Mesenchymal stem cell (in vitro differentiated cells and primary cell): Measurements from ENCODE around the gene C17orf107.

ENCODE experiments used
- DNase-seq: peaks from one replicate; pipeline ENCODE4 v3.0.0-alpha.2; 2013
- H2AFZ ChIP-seq: one replicate; pipeline ENCODE4 v1.6.1; 2013; ENCODE audit warnings: low read depth, mild to moderate bottlenecking, control low read depth, inconsistent platforms, low read length, moderate library complexity
- H2AK5ac ChIP-seq: 2 replicates; pipeline ENCODE4 v1.6.1; 2013; ENCODE audit warnings: low read length, moderate library complexity, mild to moderate bottlenecking, inconsistent platforms; ENCODE audit not compliant: severe bottlenecking
- H2BK120ac ChIP-seq: one replicate; pipeline ENCODE4 v1.6.1; 2013; ENCODE audit warnings: low read depth, mild to moderate bottlenecking, inconsistent platforms, low read length, moderate library complexity
- H2BK12ac ChIP-seq, 2 experiments: one replicate each; pipeline ENCODE4 v1.6.1; 2013; ENCODE audit warnings: inconsistent platforms in 2 of 2, low read length in 2 of 2, mild to moderate bottlenecking in 2 of 2, moderate library complexity in 2 of 2, control low read depth in 1 of 2
- H2BK15ac ChIP-seq: one replicate; pipeline ENCODE4 v1.6.1; 2013; ENCODE audit warnings: mild to moderate bottlenecking, low read depth, inconsistent platforms; ENCODE audit not compliant: poor library complexity, severe bottlenecking
- H2BK5ac ChIP-seq: 2 replicates; pipeline ENCODE4 v1.6.1; 2013; ENCODE audit warnings: low read depth, mild to moderate bottlenecking, low read length, control low read depth, inconsistent platforms; ENCODE audit not compliant: poor library complexity, severe bottlenecking
- H3K14ac ChIP-seq, 2 experiments: one replicate each; pipeline ENCODE4 v1.6.1; 2013; ENCODE audit warnings: inconsistent platforms in 2 of 2, low read length in 2 of 2, control low read depth in 1 of 2, mild to moderate bottlenecking in 1 of 2, moderate library complexity in 1 of 2
- H3K18ac ChIP-seq, 2 experiments: one replicate each; pipeline ENCODE4 v1.6.1; 2013; ENCODE audit warnings: inconsistent platforms in 2 of 2, low read length in 2 of 2, control low read depth in 1 of 2, low read depth in 1 of 2, mild to moderate bottlenecking in 1 of 2
- H3K23ac ChIP-seq, 2 experiments: one replicate each; pipeline ENCODE4 v1.6.1; 2013; ENCODE audit warnings: inconsistent platforms in 2 of 2, low read length in 2 of 2, mild to moderate bottlenecking in 2 of 2, moderate library complexity in 2 of 2, control low read depth in 1 of 2
- H3K27ac ChIP-seq: 2 replicates; pipeline ENCODE4 v1.5.1; 2013; ENCODE audit warnings: mild to moderate bottlenecking, moderate library complexity, low read length, control low read depth, inconsistent platforms; ENCODE audit not compliant: poor library complexity, severe bottlenecking
- H3K27me3 ChIP-seq, 2 experiments: 2 replicates each; pipeline versions ENCODE4 v1.6.1 to v1.7.0; 2013; ENCODE audit warnings: low read length in 2 of 2, mild to moderate bottlenecking in 2 of 2, moderate library complexity in 2 of 2, control low read depth in 1 of 2, inconsistent platforms in 1 of 2; ENCODE audit not compliant: control insufficient read depth in 1 of 2, insufficient read depth in 1 of 2
- H3K36me3 ChIP-seq, 2 experiments: 2 replicates each; pipeline versions ENCODE4 v1.6.1 to v1.7.0; 2013; ENCODE audit warnings: low read length in 2 of 2, control low read depth in 1 of 2, inconsistent platforms in 1 of 2, low read depth in 1 of 2, mild to moderate bottlenecking in 1 of 2; ENCODE audit not compliant: insufficient read depth in 2 of 2, control insufficient read depth in 1 of 2
- H3K4ac ChIP-seq, 2 experiments: one replicate each; pipeline ENCODE4 v1.6.1; 2013; ENCODE audit warnings: inconsistent platforms in 2 of 2, low read length in 2 of 2, mild to moderate bottlenecking in 2 of 2, moderate library complexity in 2 of 2, control low read depth in 1 of 2, low read depth in 1 of 2
- H3K4me1 ChIP-seq: 2 replicates; pipeline ENCODE4 v1.6.1; 2013; ENCODE audit warnings: low read depth, low read length, control low read depth; ENCODE audit not compliant: control insufficient read depth, insufficient read depth
- H3K4me2 ChIP-seq: 2 replicates; pipeline ENCODE4 v1.6.1; 2013; ENCODE audit warnings: low read length, mild to moderate bottlenecking, inconsistent platforms; ENCODE audit not compliant: poor library complexity, severe bottlenecking
- H3K4me3 ChIP-seq, 2 experiments: 2 replicates each; pipeline versions ENCODE4 v1.5.1 to v1.7.0; 2013; ENCODE audit warnings: low read length in 2 of 2, mild to moderate bottlenecking in 2 of 2, control low read depth in 1 of 2, low read depth in 1 of 2; ENCODE audit not compliant: insufficient read depth in 1 of 2
- H3K79me1 ChIP-seq: replicated peaks from 2 replicates; pipeline ENCODE4 v1.6.1; 2013; ENCODE audit warnings: mild to moderate bottlenecking, control low read depth, low read length, inconsistent platforms; ENCODE audit not compliant: poor library complexity, severe bottlenecking
- H3K9ac ChIP-seq: 2 replicates; pipeline ENCODE4 v1.7.0; 2013; ENCODE audit warnings: mild to moderate bottlenecking, low read length, moderate library complexity
- H3K9me3 ChIP-seq: 2 replicates; pipeline ENCODE4 v1.7.0; 2013; ENCODE audit warnings: mild to moderate bottlenecking, low read length; ENCODE audit not compliant: control insufficient read depth
- H4K8ac ChIP-seq: one replicate; pipeline ENCODE4 v1.6.1; 2013; ENCODE audit warnings: inconsistent platforms, mild to moderate bottlenecking, low read length, moderate library complexity
- H4K91ac ChIP-seq: one replicate; pipeline ENCODE4 v1.6.1; 2013; ENCODE audit warnings: mild to moderate bottlenecking, low read length, inconsistent platforms
- WGBS: methylation state at CpG from one replicate; pipeline ENCODE4 v1.1.7; 2013; ENCODE audit warnings: mixed read lengths; 5-methylcytosine and 5-hydroxymethylcytosine counted together

The C17orf107 gene

GRCh38 chr17:4895657-4896331 lies 3.5 kb upstream of the C17orf107 start:
- WGBS: 82% methylated on average over 27 of the region's 27 CpGs
- Histone ChIP-seq H3K14ac (no peak overlapping the region), H3K4me2 (no peak overlapping the region), H3K23ac (no peak overlapping the region), H2BK15ac (no peak overlapping the region), H3K4me1 (peaks cover 8% of the 10 kb centered on the region), H2AFZ (no peak overlapping the region), H2BK12ac (no peak overlapping the region), H4K8ac (peak overlapping the region; percentile 45), H3K9ac (no peak overlapping the region), H4K91ac (no peak overlapping the region), H2BK5ac (no peak overlapping the region), H3K27ac (no peak overlapping the region), H3K36me3 (peaks cover 62 to 99% of the 10 kb centered on the region in 2 experiments), H2BK120ac (no peak overlapping the region), H3K9me3 (no peaks in the 10 kb centered on the region), H3K18ac (no peak overlapping the region), H2AK5ac (no peak overlapping the region), H3K4ac (no peak overlapping the region), H3K27me3 (peaks cover 0 to 14% of the 10 kb centered on the region in 2 experiments), H3K4me3 (no peak overlapping the region), H3K79me1 (peaks cover 3% of the 10 kb centered on the region)
- no peak for DNase-seq

- Histone ChIP-seq H2AK5ac (no peak overlapping the region), H3K79me1 (peaks cover 3% of the 10 kb centered on the region), H2BK12ac (no peak overlapping the region), H4K91ac (peak overlapping the region; percentile 57), H3K36me3 (peaks cover 54 to 99% of the 10 kb centered on the region in 2 experiments), H3K4me3 (no peak overlapping the region), H3K4me1 (peaks cover 8% of the 10 kb centered on the region), H4K8ac (peak overlapping the region; percentile 45), H3K14ac (no peak overlapping the region), H2AFZ (no peak overlapping the region), H3K18ac (no peak overlapping the region), H3K23ac (no peak overlapping the region), H3K9ac (no peak overlapping the region), H3K4ac (no peak overlapping the region), H3K9me3 (no peaks in the 10 kb centered on the region), H2BK15ac (no peak overlapping the region), H3K4me2 (no peak overlapping the region), H3K27ac (no peak overlapping the region), H2BK120ac (no peak overlapping the region), H3K27me3 (peaks cover 0 to 14% of the 10 kb centered on the region in 2 experiments), H2BK5ac (no peak overlapping the region)
- no peak for DNase-seq
- whole genome bisulfite sequencing: 97% methylated on average over 27 of the region's 27 CpGs
These were observed 2.8 kb upstream of the C17orf107 start for GRCh38 chr17:4896332-4897197.

GRCh38 chr17:4897198-4897687 lies 2.1 kb upstream of the C17orf107 start:
- Histone ChIP-seq H4K91ac (no peak overlapping the region), H3K4me3 (no peak overlapping the region), H3K14ac (no peak overlapping the region), H2BK15ac (no peak overlapping the region), H2AFZ (no peak overlapping the region), H3K9me3 (no peaks in the 10 kb centered on the region), H3K4me2 (no peak overlapping the region), H2BK12ac (no peak overlapping the region), H3K36me3 (peaks cover 49 to 99% of the 10 kb centered on the region in 2 experiments), H3K9ac (no peak overlapping the region), H3K79me1 (peaks cover 2% of the 10 kb centered on the region), H3K18ac (no peak overlapping the region), H2BK120ac (no peak overlapping the region), H2BK5ac (no peak overlapping the region), H3K27me3 (peaks cover 0 to 16% of the 10 kb centered on the region in 2 experiments), H3K27ac (no peak overlapping the region), H3K4me1 (peaks cover 8% of the 10 kb centered on the region), H3K4ac (no peak overlapping the region), H4K8ac (no peak overlapping the region), H3K23ac (no peak overlapping the region), H2AK5ac (no peak overlapping the region)
- WGBS: 91% methylated on average over 10 of the region's 10 CpGs
- no peak for DNase-seq

- DNase-seq: no peak
- Histone ChIP-seq H2BK120ac (no peak overlapping the region), H2BK15ac (no peak overlapping the region), H3K9me3 (no peaks in the 10 kb centered on the region), H4K91ac (no peak overlapping the region), H3K4me2 (no peak overlapping the region), H3K18ac (no peak overlapping the region), H3K27ac (no peak overlapping the region), H2BK12ac (no peak overlapping the region), H4K8ac (no peak overlapping the region), H3K36me3 (peaks cover 44 to 95% of the 10 kb centered on the region in 2 experiments), H3K27me3 (peaks cover 0 to 22% of the 10 kb centered on the region in 2 experiments), H2BK5ac (no peak overlapping the region), H3K14ac (no peak overlapping the region), H3K4ac (no peak overlapping the region), H2AFZ (no peak overlapping the region), H3K4me3 (no peak overlapping the region), H3K79me1 (peaks cover 2% of the 10 kb centered on the region), H3K4me1 (peaks cover 3% of the 10 kb centered on the region), H3K23ac (no peak overlapping the region), H2AK5ac (no peak overlapping the region), H3K9ac (no peak overlapping the region)
- WGBS: 95% methylated on average over 5 of the region's 5 CpGs
These were observed 1.6 kb upstream of the C17orf107 start for GRCh38 chr17:4897785-4898184.
